Measurements from ENCODE around the gene PATE4. TPM values are rescaled to one million over a fixed set of nuclear protein-coding genes. Genes with fewer than 3 reads are reported as not detected.

Gene PATE4
- total and polyA plus RNA-seq, 12 donors, result not detected

DNA sequence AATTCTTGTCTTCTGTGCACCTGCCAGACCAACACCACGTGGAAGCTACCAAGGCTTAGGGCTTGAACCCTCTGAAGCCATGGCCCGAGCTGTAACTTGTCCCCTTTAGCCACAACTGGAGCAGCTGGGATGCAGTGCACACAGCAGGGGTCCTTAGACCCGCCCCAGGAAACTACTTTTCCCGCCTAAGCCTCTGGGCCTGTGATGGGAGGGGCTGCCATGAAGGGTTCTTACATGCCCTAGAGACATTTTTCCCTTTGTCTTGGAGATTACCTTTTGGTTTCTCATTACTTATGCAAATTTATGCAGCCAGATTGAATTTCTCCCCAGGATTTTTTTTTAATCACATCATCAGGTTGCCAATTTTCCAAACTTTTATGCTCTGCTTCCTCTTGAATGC, 35.5 kb upstream of the PATE4 start:
- H3K27me3 ChIP-seq, result no peaks in the 10 kb centered on the region
- no peaks in the 10 kb centered on the region for H3K36me3 ChIP-seq

DNA sequence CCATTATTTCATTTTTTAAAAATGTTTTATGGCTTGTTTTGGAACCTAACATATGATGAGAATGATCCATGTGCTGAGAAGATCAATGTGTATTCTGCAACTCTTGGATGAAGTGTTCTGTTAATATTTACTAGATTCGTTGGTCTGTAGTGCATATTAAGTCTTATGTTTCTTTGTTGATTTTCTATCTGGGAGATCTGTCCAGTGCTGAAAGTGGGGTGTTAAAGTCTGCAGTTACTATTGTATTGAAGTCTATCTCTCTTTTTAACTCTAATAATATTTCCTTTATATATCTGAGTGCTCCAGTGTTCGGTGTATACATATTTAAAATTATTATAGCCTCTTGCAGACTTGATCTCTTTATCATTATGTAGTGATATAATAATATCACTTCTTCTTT, 33.3 kb upstream of the PATE4 start:
- H3K4me3 ChIP-seq, result no peak overlapping the region
- ATAC-seq (no peak), DNase-seq (no peak)
- intact Hi-C loops (cut with DNase I), result no loop called here
- TF ChIP-seq, protein P1, sequence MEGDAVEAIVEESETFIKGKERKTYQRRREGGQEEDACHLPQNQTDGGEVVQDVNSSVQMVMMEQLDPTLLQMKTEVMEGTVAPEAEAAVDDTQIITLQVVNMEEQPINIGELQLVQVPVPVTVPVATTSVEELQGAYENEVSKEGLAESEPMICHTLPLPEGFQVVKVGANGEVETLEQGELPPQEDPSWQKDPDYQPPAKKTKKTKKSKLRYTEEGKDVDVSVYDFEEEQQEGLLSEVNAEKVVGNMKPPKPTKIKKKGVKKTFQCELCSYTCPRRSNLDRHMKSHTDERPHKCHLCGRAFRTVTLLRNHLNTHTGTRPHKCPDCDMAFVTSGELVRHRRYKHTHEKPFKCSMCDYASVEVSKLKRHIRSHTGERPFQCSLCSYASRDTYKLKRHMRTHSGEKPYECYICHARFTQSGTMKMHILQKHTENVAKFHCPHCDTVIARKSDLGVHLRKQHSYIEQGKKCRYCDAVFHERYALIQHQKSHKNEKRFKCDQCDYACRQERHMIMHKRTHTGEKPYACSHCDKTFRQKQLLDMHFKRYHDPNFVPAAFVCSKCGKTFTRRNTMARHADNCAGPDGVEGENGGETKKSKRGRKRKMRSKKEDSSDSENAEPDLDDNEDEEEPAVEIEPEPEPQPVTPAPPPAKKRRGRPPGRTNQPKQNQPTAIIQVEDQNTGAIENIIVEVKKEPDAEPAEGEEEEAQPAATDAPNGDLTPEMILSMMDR (IDR thresholded peaks at IDR 0.05), result no peak
- H3K27ac ChIP-seq, result no peak overlapping the region
- no peaks in the 10 kb centered on the region for H3K27me3 ChIP-seq
- peaks cover 0 to 86% (median 42%) of the 10 kb centered on the region in 11 donors for H3K9me3 ChIP-seq
- H3K4me1 ChIP-seq, result no peaks in the 10 kb centered on the region
- H3K36me3 ChIP-seq, result no peaks in the 10 kb centered on the region
- WGBS, 2 donors, result 52 to 69% methylated on average over 2 of the region's 2 CpGs

More for the DNA sequence above, 35.5 kb upstream of the PATE4 start:
- intact Hi-C loops (cut with DNase I), result no loop called here
- H3K9me3 ChIP-seq, result peaks cover 0 to 93% (median 47%) of the 10 kb centered on the region in 11 donors
- ATAC-seq, result no peak
- no peak overlapping the region for H3K4me3 ChIP-seq
- no peak overlapping the region for H3K27ac ChIP-seq
- WGBS, 2 donors, result 40 to 45% methylated on average over 4 of the region's 4 CpGs
- DNase-seq, result no peak
- H3K4me1 ChIP-seq, result no peaks in the 10 kb centered on the region
- TF ChIP-seq, protein P1 (IDR thresholded peaks at IDR 0.05), result no peak

DNA sequence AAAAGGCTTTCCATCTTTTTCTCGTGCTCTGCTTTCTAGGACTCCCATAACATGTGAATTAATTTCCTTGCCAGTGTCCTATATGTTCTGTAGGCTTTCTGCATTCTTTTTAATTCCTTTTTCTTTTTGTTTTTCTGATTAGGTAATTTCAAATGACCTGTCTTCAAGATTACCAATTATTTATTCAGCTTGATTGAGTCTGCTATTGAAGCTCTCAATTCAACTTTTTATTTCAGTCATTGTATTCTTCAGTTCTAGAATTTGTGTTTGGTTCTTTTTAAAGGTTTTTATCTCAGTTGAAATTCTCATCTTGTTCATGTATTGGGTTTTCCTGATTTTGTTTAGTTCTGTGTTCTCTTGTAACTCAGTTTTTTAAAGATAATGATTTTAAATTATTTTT, 30.7 kb upstream of the PATE4 start:
- intact Hi-C loops (cut with DNase I), result no loop called here
- H3K4me3 ChIP-seq, result no peak overlapping the region

DNA sequence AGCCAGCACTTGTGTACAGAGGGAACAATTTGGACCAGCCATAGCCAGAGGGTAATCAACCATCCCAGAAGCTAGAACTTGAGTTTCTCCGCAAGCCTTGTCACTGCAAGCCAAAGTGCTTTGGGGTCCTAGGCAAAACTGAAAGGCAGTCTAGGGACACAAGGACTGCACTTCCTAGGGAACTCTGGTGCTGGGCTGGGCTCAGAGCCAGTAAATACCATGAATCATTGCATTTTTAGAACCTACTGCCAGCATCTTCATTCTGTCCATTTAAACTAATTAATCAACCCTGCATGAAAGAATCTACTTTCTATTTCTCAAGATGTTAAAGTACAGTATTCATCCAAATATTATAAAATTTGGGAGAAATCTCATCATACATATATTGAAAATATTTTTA, 25.2 kb upstream of the PATE4 start:
- no peak overlapping the region for H3K4me3 ChIP-seq
- H3K4me1 ChIP-seq, result no peaks in the 10 kb centered on the region
- H3K27me3 ChIP-seq, result no peaks in the 10 kb centered on the region
- no peak for DNase-seq
- intact Hi-C loops (cut with DNase I), result loop anchor here in 1 of 10 donors (5.0 kb wide), 1 partner anchor 979 kb away; no protein-coding TSS in a partner anchor
- ATAC-seq, result no peak
- TF ChIP-seq, protein P1 (IDR thresholded peaks at IDR 0.05), result no peak
- no peak overlapping the region for H3K27ac ChIP-seq
- H3K9me3 ChIP-seq, result peaks cover 0 to 59% (median 9%) of the 10 kb centered on the region in 11 donors
- no peaks in the 10 kb centered on the region for H3K36me3 ChIP-seq
- 84 to 88% methylated on average over 1 of the region's 1 CpG for WGBS, 2 donors

More for the DNA sequence above, 30.7 kb upstream of the PATE4 start:
- Histone ChIP-seq H3K27me3 (no peaks in the 10 kb centered on the region), H3K4me1 (no peaks in the 10 kb centered on the region), H3K27ac (no peak overlapping the region), H3K9me3 (peaks cover 0 to 64% (median 34%) of the 10 kb centered on the region in 11 donors), H3K36me3 (no peaks in the 10 kb centered on the region)
- TF ChIP-seq, protein P1 (IDR thresholded peaks at IDR 0.05), result no peak
- ATAC-seq, result no peak
- WGBS, 2 donors, result 25 to 76% methylated on average over 1 of the region's 1 CpG
- DNase-seq, result no peak
